Activated CD4-positive, alpha-beta T cell treated with anti-CD3 and anti-CD28 coated beads, Interleukin-2, amount 50 U/mL, for 24 hours (primary cell): ENCODE results near the gene ICOS.

Source experiments
- DNase-seq, 2 donors: peaks; one replicate each; pipeline ENCODE4 v3.0.0-alpha.2; 2020; ENCODE audit warnings: low read depth in 1 of 2, low spot score in 1 of 2

Gene ICOS, protein sequence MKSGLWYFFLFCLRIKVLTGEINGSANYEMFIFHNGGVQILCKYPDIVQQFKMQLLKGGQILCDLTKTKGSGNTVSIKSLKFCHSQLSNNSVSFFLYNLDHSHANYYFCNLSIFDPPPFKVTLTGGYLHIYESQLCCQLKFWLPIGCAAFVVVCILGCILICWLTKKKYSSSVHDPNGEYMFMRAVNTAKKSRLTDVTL

GRCh38 chr2:203936535-203936934, at the start of gene ICOS:
ICOS (plus strand) TSS chr2:203936763; CDS start chr2:203936815, 52 bp downstream.
- peak in 1 of 2 donors; percentile 66 for DNase-seq

DNA sequence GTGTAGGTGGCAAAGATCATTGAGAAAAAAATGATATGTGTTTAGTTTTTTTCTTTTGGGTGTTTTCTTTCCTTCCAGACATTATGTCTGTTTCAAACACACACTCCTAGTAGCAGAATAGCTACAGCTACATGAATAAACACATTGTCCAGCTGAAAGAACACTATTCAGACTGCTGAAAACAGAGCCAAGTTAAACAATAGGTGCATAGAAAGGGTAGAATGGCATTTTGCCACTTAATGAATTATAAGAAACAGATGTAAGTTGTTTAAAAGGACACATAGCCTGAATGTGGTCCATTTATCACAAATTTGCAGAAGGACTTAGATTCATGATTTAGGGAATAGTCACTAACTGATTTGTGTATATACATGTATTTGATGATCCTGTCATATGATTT, 48.9 kb upstream of the ICOS start:
- DNase-seq: no peak

- DNase-seq: no peak
Measured at GRCh38 chr2:203889542-203889941, 47.0 kb upstream of the ICOS start.

- DNase-seq: no peak
Measured at GRCh38 chr2:203889944-203890343, 46.6 kb upstream of the ICOS start.

DNA sequence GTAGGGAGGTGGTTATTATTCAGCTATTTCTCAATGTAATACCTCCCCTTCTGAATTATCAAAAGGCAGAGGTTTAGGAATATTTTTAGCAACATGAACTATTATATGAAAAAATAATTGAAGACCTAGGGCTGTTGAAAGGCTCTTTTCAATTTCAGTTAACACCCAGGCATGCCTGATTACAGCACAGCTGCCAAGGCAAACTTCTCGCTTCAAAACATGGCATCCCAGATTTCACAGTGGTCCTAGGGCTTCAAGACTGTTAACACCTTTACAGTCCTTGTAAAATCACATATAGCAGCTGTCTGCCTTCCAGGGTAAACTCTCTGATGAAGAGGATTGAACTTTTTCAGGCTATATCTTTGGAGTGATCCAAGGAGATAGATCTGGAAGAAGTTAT, 45.8 kb upstream of the ICOS start:
- DNase-seq: no peak

DNA sequence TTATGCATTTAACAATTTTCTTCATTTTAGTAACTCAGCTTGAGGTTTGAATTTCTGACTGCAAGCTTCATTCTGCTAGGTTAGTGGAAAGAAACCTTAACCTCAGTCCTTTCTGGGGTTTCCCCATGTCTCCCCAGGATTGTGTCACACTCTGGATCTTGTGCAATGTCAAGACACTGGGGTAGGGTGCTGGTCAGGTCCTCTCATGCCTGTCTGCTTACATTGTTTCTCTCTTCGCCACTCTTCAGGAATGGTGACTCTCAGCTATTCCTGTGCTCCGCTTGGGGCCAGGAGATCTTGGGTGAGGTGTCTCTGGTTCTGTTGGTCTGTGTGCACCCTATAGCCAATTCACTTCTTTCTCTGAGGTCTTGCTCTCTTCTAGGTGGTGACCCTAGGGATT, 45.1 kb upstream of the ICOS start:
- DNase-seq: no peak

DNA sequence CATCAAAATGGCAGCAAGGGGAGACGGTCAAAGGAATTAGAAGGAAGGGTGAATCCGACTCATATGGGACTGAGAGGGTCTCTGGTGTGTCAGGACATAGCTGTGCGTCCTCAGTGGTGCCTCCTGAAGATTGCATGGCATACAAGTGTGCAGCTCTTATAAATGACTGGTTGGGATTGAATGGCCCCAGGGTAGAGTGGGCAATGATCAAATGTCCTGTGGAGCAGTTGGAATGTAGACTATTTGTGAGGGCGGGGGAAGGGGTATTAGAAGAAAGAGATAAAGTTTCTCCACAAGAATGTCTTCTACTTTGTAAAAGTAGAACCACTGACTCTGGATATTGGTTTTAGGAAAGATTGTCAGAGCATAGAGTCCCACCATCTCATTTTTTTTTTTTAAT, 44.4 kb upstream of the ICOS start:
- no peak for DNase-seq

DNA sequence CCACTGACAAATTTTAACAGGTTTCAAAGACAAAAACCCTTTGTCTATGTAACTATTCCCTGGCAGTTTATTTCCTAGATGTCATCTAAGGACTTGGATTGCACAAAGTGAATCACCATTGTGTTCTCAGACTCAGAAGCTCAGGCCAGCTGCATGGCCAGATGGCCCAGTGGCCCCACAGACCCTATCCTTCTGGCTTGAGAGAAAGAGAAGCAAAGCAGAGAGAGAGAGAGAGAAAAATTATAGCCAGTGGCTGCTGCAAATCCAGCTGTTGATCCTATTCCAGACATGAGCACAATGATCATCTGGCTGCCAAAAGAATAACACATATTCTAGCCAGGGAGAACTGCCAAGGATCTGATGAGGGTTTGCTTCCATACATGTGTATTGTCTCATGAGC, 43.2 kb upstream of the ICOS start:
- DNase-seq: no peak

DNA sequence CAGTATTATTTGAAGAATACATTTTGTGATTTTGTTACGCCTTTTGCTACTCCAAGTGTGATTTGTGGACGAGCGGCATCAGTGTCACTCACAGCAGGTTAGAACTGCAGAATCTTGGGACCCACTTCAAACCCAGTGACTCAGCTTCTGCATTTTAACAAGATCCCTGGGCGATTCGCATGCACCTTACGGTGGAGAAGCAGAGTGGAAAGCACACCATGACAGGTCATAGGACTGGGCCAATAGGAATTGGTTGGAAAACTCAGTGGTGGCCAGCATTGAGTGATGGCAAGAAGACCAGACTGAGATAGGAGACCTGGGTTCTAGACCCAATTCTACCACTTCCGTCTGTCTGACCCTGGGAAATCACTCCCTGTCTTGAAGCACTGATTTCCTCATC, 42.7 kb upstream of the ICOS start:
- DNase-seq: no peak

DNA sequence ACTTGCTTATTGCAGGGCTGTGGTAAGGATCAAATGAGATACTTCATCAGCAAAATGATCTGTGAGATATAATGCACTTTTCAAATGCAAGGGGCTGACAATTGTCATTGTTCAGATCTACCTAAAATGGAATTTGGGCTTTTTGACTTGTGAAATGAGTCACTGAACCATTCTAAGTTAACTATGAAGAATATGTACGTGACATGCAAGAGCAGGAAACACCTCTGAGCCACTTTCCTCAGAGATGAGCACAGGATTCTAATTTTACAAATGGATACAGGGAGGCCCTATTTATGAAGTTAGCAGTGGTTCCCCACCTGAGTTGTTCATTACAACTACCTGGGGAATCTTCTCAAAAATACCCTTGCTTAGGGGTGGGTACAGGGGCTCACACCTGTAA, 42.3 kb upstream of the ICOS start:
- no peak for DNase-seq

- DNase-seq: no peak
Measured at GRCh38 chr2:203897544-203897943, 39.0 kb upstream of the ICOS start.

DNA sequence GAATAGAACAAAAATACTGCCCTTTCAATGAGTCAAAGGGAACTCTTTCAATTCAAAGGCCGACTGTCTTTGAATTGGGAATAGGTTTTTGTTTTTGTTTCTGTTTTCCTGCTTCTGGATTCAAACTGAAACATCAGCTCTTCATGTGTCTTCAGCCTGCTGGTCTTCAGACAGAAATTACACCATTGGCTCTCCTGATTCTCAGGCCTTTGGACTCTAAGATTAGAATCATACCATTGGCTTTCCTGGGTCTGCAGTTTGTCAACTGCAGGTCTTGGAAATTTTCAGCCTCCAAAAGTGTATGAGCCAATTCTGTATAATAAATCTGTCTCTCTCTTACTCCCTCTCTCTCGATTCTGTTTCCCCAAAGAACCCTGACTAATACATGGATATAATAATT, 37.9 kb upstream of the ICOS start:
- DNase-seq: no peak

GRCh38 chr2:203900253-203900652, 36.3 kb upstream of the ICOS start:
- no peak for DNase-seq

- no peak for DNase-seq
Measured at GRCh38 chr2:203904022-203904421, 32.5 kb upstream of the ICOS start.

GRCh38 chr2:203905656-203906055, 30.9 kb upstream of the ICOS start:
- no peak for DNase-seq

DNA sequence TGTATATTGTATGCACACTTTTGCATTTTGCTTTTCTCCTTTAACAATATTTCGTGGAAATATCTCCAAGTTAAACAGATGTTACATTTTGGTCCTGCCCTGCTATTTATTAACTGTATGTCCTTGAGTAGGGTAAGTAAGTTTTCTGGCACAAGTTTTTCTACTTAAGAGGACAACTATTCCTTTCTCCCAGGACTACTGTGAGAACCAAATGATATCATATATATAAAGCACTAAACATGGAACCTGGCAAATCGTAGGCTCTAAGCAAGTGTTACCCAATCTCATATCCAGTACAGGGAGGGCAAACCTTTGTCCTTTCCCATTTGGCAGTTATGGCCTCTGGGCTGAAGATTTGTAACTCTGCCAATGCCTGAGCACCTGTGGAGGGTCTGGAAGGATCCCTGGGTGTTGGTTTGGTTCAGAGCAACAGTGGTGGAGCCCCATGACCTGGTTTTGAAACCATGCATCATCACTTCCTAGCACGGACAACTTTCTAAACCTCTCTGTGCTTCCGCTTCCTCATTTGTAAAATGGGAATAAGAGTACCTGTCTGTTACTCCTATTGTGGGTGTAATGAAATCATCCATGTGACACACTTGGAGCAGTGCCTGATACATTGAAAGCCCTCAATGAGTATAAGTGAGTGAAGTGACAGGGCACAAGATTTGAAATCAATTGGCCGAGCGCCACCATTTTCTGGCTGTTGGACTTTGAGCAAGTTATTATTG, 28.3 kb upstream of the ICOS start:
- no peak for DNase-seq

GRCh38 chr2:203908797-203909185, 27.8 kb upstream of the ICOS start:
- DNase-seq: no peak

- no peak for DNase-seq
Measured at GRCh38 chr2:203909261-203909967, 27.1 kb upstream of the ICOS start.

DNA sequence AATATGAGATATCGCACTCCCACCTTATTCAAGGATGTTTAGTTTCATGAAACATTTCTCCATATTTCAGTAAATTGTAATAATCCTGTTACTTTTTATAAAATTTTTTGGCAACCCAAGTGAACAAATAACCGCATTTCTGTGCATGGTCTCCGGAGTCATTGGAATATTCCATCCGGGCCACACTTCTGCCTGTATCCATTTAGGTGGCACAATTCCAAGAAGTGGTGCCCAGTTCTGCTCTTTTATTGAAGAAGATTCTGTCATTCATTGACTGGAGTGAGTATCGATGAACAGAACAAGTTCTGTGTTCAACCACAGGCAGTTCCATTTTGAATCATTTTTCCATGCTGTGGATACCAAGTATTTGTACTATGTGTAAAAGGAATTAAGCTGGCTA, 26.6 kb upstream of the ICOS start:
- DNase-seq: no peak

DNA sequence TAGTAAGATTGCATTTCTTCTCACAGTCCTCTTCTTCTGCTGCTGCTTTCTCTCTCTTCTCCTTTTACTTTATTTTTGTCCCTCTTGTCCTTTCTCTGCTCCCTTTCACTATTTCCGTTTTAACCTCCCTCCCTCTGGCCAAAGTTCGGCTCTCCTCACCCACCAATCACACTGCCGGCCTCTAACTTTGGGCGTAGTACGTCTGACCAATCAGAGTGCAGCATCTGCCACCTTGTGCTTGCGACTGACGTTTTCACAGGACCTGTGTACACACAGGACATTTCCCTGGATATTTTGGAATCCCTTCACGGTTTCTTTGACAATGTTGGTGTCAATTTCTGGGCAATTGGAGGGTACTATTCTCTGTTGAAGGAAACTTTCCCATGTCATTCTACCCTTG, 22.6 kb upstream of the ICOS start:
- no peak for DNase-seq

DNA sequence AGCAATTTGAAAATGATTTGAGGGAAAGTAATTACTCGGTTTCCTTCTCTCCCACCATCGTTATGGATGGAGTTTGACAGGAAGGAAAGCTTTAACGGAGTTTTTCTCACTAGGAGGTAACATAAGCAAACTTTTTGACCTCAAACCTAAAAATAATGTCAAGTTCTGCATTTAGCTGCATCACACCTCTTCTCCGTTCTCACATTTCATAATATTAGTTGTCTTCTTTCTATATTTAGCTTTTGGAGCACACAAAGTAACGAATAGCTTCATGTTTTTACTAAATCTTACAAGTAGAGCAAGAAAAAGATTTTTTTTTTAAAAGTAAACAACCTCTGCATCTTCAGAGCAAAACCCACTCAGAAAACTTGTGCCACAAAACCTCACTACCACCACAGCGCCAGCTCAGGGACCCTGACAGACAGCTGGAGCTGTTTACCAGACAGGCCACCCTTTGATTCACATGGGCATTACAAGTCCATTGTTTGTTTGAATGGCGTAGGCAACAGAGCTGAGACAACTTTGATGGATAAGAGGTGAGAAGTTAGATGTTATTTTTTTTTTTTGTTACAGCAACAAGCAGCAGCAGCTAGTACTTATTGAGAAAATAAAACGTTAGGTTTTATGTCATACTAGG, 21.9 kb upstream of the ICOS start:
- no peak for DNase-seq

- no peak for DNase-seq
Measured at GRCh38 chr2:203915256-203915655, 21.3 kb upstream of the ICOS start.
